Measurements from ENCODE around the gene UGGT2. TPM values are rescaled to one million over a fixed set of nuclear protein-coding genes. Genes with fewer than 3 reads are reported as not detected.

UGGT2 gene
- total and polyA plus RNA-seq, 2 donors (not counting 1 experiment from before 2014, with no cell fraction given): 0.39 to 6.7 TPM

DNA sequence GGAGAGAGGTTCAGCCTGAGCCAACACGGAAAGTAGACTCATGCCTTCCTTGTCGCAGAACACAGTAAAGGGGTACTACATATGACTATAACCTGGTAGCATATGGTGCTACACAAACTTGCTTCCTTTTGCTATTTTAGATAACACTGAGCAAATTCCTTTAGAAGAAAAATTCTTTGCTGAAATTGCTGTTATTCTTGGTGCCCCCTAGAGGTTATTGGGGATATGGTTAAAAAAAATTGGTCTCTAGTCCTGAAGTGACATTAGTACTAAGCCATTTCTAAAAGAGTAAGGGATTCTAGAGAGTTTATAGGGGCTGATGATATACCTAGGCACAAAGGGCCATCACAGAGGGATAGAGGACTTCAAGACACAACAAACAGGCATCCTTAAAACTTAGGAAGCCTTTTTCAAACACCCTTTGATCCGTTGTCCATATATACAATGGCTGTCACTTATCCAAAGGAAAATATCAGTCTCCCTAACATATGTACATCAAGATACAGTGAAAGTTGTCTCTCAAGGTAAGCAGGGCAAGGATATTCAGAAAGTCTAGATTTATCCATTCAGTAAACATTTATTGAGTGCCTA is 22.8 kb upstream of the UGGT2 start:
- POLR2A ChIA-PET: no interaction called here
- Histone ChIP-seq H3K27ac (ENCODE audit: low read length in 2 of 2) (no peak overlapping the region), H3K9ac (ENCODE audit: low read length) (no peak overlapping the region), H3K4me2 (replicated peaks; ENCODE audit: low read depth, low read length, poor library complexity, severe bottlenecking) (no peak overlapping the region), H3K36me3 (replicated peaks in 1 of 2; ENCODE audit: control extremely low read depth in 1 of 2, control insufficient read depth in 1 of 2, extremely low read depth in 1 of 2, insufficient read depth in 2 of 2, low read length in 1 of 2) (no peaks in the 10 kb centered on the region), H3K4me1 (ENCODE audit: control insufficient read depth in 2 of 2, insufficient read depth in 2 of 2, low read length in 2 of 2) (no peaks in the 10 kb centered on the region), H3K9me3 (ENCODE audit: control extremely low read depth in 1 of 3, control insufficient read depth in 2 of 3, insufficient read depth in 1 of 3, low read length in 2 of 3) (no peaks in the 10 kb centered on the region), H3K4me3 (ENCODE audit: control extremely low read depth in 1 of 5, extremely low read depth in 1 of 5, insufficient read depth in 1 of 5, low read depth in 2 of 5, low read length in 4 of 5) (no peak overlapping the region), H3K79me2 (ENCODE audit: control insufficient read depth, insufficient read depth, low read length) (no peaks in the 10 kb centered on the region), H4K20me1 (ENCODE audit: control insufficient read depth, insufficient read depth, low read length, poor library complexity, severe bottlenecking) (no peaks in the 10 kb centered on the region), H3K27me3 (replicated peaks in 1 of 4; ENCODE audit: control extremely low read depth in 1 of 4, control insufficient read depth in 3 of 4, insufficient read depth in 4 of 4, low read length in 3 of 4) (no peaks in the 10 kb centered on the region), H2AFZ (ENCODE audit: insufficient read depth, low read depth, low read length, poor library complexity, severe bottlenecking) (no peak overlapping the region)
- DNase-seq: no peak
- intact Hi-C loops (cut with micrococcal nuclease): no loop called here
- Mint-ChIP-seq H3K27ac (no peak overlapping the region), H3K4me1 (no peaks in the 10 kb centered on the region), H3K4me3 (no peak overlapping the region), H3K27me3 (peaks cover 18% of the 10 kb centered on the region), H3K9me3 (ENCODE audit: insufficient read depth) (no peaks in the 10 kb centered on the region)
- 100% methylated on average over 1 of the region's 3 CpGs for WGBS (ENCODE audit: insufficient coverage)
- ATAC-seq (ENCODE audit: low read depth): no peak
- CTCF ChIA-PET: no interaction called here
- TF ChIP-seq, protein P1, sequence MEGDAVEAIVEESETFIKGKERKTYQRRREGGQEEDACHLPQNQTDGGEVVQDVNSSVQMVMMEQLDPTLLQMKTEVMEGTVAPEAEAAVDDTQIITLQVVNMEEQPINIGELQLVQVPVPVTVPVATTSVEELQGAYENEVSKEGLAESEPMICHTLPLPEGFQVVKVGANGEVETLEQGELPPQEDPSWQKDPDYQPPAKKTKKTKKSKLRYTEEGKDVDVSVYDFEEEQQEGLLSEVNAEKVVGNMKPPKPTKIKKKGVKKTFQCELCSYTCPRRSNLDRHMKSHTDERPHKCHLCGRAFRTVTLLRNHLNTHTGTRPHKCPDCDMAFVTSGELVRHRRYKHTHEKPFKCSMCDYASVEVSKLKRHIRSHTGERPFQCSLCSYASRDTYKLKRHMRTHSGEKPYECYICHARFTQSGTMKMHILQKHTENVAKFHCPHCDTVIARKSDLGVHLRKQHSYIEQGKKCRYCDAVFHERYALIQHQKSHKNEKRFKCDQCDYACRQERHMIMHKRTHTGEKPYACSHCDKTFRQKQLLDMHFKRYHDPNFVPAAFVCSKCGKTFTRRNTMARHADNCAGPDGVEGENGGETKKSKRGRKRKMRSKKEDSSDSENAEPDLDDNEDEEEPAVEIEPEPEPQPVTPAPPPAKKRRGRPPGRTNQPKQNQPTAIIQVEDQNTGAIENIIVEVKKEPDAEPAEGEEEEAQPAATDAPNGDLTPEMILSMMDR (IDR thresholded peaks at IDR 0.05): peak; percentile 35
- no peak for TF ChIP-seq EZH2 (IDR thresholded peaks at IDR 0.05; ENCODE audit: borderline replicate concordance, insufficient read depth, low read depth, low read length, poor library complexity, severe bottlenecking)

DNA sequence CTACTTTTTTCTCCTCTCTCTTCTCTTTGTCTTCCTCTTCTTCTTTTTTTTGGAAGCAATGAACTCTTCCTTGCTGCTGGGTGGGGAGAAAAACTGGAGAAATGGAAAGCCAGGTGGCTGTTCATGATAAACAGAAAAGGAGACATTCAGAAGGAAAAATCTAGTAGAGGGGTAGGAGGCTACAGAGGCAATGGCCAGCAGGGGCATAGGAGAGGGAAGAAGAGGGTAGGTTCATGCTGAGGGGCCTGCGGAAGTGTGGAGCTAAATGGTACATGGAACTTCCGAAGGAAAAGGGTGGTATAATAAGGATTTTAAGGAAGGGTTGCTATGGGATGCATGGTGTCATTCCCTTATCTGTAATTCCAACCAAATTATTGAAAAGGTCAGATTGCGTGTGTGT is 19.2 kb upstream of the UGGT2 start:
- H3K27me3 Mint-ChIP-seq: peaks cover 14% of the 10 kb centered on the region
- no peaks in the 10 kb centered on the region for H3K4me1 Mint-ChIP-seq
- CTCF ChIA-PET: no interaction called here

More for the DNA sequence above, 19.2 kb upstream of the UGGT2 start:
- Histone ChIP-seq H3K9ac (ENCODE audit: low read length) (no peak overlapping the region), H3K4me2 (replicated peaks; ENCODE audit: low read depth, low read length, poor library complexity, severe bottlenecking) (no peak overlapping the region), H3K9me3 (ENCODE audit: control extremely low read depth in 1 of 3, control insufficient read depth in 2 of 3, insufficient read depth in 1 of 3, low read length in 2 of 3) (no peaks in the 10 kb centered on the region), H3K36me3 (replicated peaks in 1 of 2; ENCODE audit: control extremely low read depth in 1 of 2, control insufficient read depth in 1 of 2, extremely low read depth in 1 of 2, insufficient read depth in 2 of 2, low read length in 1 of 2) (no peaks in the 10 kb centered on the region), H3K27me3 (replicated peaks in 1 of 4; ENCODE audit: control extremely low read depth in 1 of 4, control insufficient read depth in 3 of 4, insufficient read depth in 4 of 4, low read length in 3 of 4) (no peaks in the 10 kb centered on the region), H3K4me3 (ENCODE audit: control extremely low read depth in 1 of 5, extremely low read depth in 1 of 5, insufficient read depth in 1 of 5, low read depth in 2 of 5, low read length in 4 of 5) (no peak overlapping the region), H3K27ac (ENCODE audit: low read length in 2 of 2) (no peak overlapping the region), H3K4me1 (ENCODE audit: control insufficient read depth in 2 of 2, insufficient read depth in 2 of 2, low read length in 2 of 2) (no peaks in the 10 kb centered on the region), H4K20me1 (ENCODE audit: control insufficient read depth, insufficient read depth, low read length, poor library complexity, severe bottlenecking) (no peaks in the 10 kb centered on the region), H3K79me2 (ENCODE audit: control insufficient read depth, insufficient read depth, low read length) (no peaks in the 10 kb centered on the region), H2AFZ (ENCODE audit: insufficient read depth, low read depth, low read length, poor library complexity, severe bottlenecking) (no peak overlapping the region)
- Mint-ChIP-seq H3K27ac (no peak overlapping the region), H3K4me3 (no peak overlapping the region), H3K9me3 (ENCODE audit: insufficient read depth) (peaks cover 2% of the 10 kb centered on the region)
- intact Hi-C loops (cut with micrococcal nuclease): no loop called here
- TF ChIP-seq, protein P1 (IDR thresholded peaks at IDR 0.05): no peak
- TF ChIP-seq EZH2 (IDR thresholded peaks at IDR 0.05; ENCODE audit: borderline replicate concordance, insufficient read depth, low read depth, low read length, poor library complexity, severe bottlenecking): no peak
- DNase-seq (no peak), ATAC-seq (ENCODE audit: low read depth) (no peak)
- 100% methylated on average over 1 of the region's 3 CpGs for WGBS (ENCODE audit: insufficient coverage)
- POLR2A ChIA-PET: no interaction called here
